Measurements from ENCODE around the gene IGFN1.

DNA sequence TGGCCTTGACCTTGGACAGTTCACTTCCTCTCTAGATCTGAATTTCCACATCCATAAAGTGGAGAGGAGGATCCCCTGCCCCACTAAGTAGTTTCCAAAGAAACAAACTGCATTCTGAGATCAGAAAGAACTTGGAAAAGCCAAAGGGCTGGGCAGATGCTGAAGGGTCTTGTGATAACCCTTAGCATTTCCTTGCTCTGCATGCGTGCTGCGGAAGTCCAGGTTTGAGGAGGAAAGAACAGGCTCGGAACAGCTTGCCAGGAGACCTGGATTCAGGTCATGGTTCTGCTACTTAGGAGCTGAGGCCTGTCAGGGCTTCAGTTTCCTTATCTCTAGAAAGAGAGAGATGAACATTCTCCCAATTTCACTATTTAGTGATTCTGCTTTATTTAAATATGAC, 27.2 kb downstream of the IGFN1 start:
- TF ChIP-seq, protein P1, sequence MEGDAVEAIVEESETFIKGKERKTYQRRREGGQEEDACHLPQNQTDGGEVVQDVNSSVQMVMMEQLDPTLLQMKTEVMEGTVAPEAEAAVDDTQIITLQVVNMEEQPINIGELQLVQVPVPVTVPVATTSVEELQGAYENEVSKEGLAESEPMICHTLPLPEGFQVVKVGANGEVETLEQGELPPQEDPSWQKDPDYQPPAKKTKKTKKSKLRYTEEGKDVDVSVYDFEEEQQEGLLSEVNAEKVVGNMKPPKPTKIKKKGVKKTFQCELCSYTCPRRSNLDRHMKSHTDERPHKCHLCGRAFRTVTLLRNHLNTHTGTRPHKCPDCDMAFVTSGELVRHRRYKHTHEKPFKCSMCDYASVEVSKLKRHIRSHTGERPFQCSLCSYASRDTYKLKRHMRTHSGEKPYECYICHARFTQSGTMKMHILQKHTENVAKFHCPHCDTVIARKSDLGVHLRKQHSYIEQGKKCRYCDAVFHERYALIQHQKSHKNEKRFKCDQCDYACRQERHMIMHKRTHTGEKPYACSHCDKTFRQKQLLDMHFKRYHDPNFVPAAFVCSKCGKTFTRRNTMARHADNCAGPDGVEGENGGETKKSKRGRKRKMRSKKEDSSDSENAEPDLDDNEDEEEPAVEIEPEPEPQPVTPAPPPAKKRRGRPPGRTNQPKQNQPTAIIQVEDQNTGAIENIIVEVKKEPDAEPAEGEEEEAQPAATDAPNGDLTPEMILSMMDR (IDR thresholded peaks at IDR 0.05) = no peak
- TF ChIP-seq POLR2A (IDR thresholded peaks at IDR 0.05) = no peak

All from esophagus squamous epithelium (tissue), 4 donors.